ENCODE data around the gene GPNMB.
A peak's percentile ranks its signal among the peaks of the same experiment; 100 is the strongest.

The GPNMB gene

GRCh38 chr7:23275912-23276311, 29.3 kb downstream of the GPNMB start:
- no peaks in the 10 kb centered on the region; the same call in 1 of the 2 replicates for H3F3A ChIP-seq (ENCODE audit: control insufficient read depth, insufficient read depth)
- H3K4me2 ChIP-seq (ENCODE audit: low read length) = no peak overlapping the region
- H3K4me3 ChIP-seq (ENCODE audit: low read length) = no peak overlapping the region
- H3K9me3 ChIP-seq (ENCODE audit: control insufficient read depth, insufficient read depth, low read length) = no peaks in the 10 kb centered on the region
- H3K9me2 ChIP-seq (replicated peaks; ENCODE audit: control insufficient read depth, low read length) = no peaks in the 10 kb centered on the region
- no peaks in the 10 kb centered on the region for H3K36me3 ChIP-seq (ENCODE audit: control insufficient read depth, low read length)
- no peaks in the 10 kb centered on the region for H4K20me1 ChIP-seq (ENCODE audit: control insufficient read depth, insufficient read depth, low read depth, low read length)
- H3K27me3 ChIP-seq (ENCODE audit: control insufficient read depth, low read length) = peaks cover 7% of the 10 kb centered on the region; the same call in 1 of the 2 replicates
- H3K79me2 ChIP-seq (ENCODE audit: control insufficient read depth, low read length) = no peaks in the 10 kb centered on the region
- H3K27ac ChIP-seq (ENCODE audit: low read depth, low read length) = no peak overlapping the region
- peaks cover 22% of the 10 kb centered on the region for H3K4me1 ChIP-seq (ENCODE audit: control insufficient read depth, low read length)
- TF ChIP-seq CTCF (IDR thresholded peaks at IDR 0.05; ENCODE audit: low read depth, low read length, poor library complexity, severe bottlenecking) (no peak), EZH2phosphoT487 (IDR thresholded peaks at IDR 0.05; ENCODE audit: borderline replicate concordance, low read length) (no peak)

- Histone ChIP-seq H3K27ac (ENCODE audit: low read depth, low read length) (no peak overlapping the region), H3K9me2 (replicated peaks; ENCODE audit: control insufficient read depth, low read length) (no peaks in the 10 kb centered on the region), H3K4me1 (ENCODE audit: control insufficient read depth, low read length) (peaks cover 22% of the 10 kb centered on the region), H3K9me3 (ENCODE audit: control insufficient read depth, insufficient read depth, low read length) (no peaks in the 10 kb centered on the region), H3K4me2 (ENCODE audit: low read length) (no peak overlapping the region), H3K36me3 (ENCODE audit: control insufficient read depth, low read length) (no peaks in the 10 kb centered on the region), H3K27me3 (ENCODE audit: control insufficient read depth, low read length) (peaks cover 7% of the 10 kb centered on the region; the same call in 1 of the 2 replicates), H3F3A (ENCODE audit: control insufficient read depth, insufficient read depth) (no peaks in the 10 kb centered on the region; the same call in 1 of the 2 replicates), H3K79me2 (ENCODE audit: control insufficient read depth, low read length) (no peaks in the 10 kb centered on the region), H4K20me1 (ENCODE audit: control insufficient read depth, insufficient read depth, low read depth, low read length) (no peaks in the 10 kb centered on the region), H3K4me3 (ENCODE audit: low read length) (no peak overlapping the region)
- TF ChIP-seq CTCF (IDR thresholded peaks at IDR 0.05; ENCODE audit: low read depth, low read length, poor library complexity, severe bottlenecking) (peak; percentile 61), EZH2phosphoT487 (IDR thresholded peaks at IDR 0.05; ENCODE audit: borderline replicate concordance, low read length) (no peak)
These were observed 29.8 kb downstream of the GPNMB start for GRCh38 chr7:23276376-23276775.

GRCh38 chr7:23276947-23277346, 30.4 kb downstream of the GPNMB start:
- Histone ChIP-seq H3K27ac (ENCODE audit: low read depth, low read length) (no peak overlapping the region), H3K9me3 (ENCODE audit: control insufficient read depth, insufficient read depth, low read length) (no peaks in the 10 kb centered on the region), H4K20me1 (ENCODE audit: control insufficient read depth, insufficient read depth, low read depth, low read length) (no peaks in the 10 kb centered on the region), H3K36me3 (ENCODE audit: control insufficient read depth, low read length) (no peaks in the 10 kb centered on the region), H3K4me3 (ENCODE audit: low read length) (no peak overlapping the region), H3K9me2 (replicated peaks; ENCODE audit: control insufficient read depth, low read length) (no peaks in the 10 kb centered on the region), H3K4me1 (ENCODE audit: control insufficient read depth, low read length) (peaks cover 22% of the 10 kb centered on the region), H3K79me2 (ENCODE audit: control insufficient read depth, low read length) (no peaks in the 10 kb centered on the region), H3K27me3 (ENCODE audit: control insufficient read depth, low read length) (peaks cover 7% of the 10 kb centered on the region; the same call in 1 of the 2 replicates), H3F3A (ENCODE audit: control insufficient read depth, insufficient read depth) (no peaks in the 10 kb centered on the region; the same call in 1 of the 2 replicates), H3K4me2 (ENCODE audit: low read length) (no peak overlapping the region)
- TF ChIP-seq EZH2phosphoT487 (IDR thresholded peaks at IDR 0.05; ENCODE audit: borderline replicate concordance, low read length) (no peak), CTCF (IDR thresholded peaks at IDR 0.05; ENCODE audit: low read depth, low read length, poor library complexity, severe bottlenecking) (no peak)

All from DOHH2 (cell line).